Astrocyte (in vitro differentiated cells and primary cell): ENCODE measurements around the gene QSOX2. TPM values are rescaled to one million over a fixed set of nuclear protein-coding genes. Genes with fewer than 3 reads are reported as not detected.

Source experiments
- DNase-seq: peaks from one replicate; pipeline ENCODE4 v3.0.0-alpha.2; 2010; ENCODE audit warnings: low read depth
- FAIRE-seq: peaks from 2 replicates; lab custom pipeline; 2011; peaks lifted over from hg19 to GRCh38; lab: Jason Lieb, UNC
- H2AFZ ChIP-seq: 2 replicates; pipeline ENCODE4 v1.6.0; 2012; ENCODE audit warnings: low read depth, low read length, inconsistent platforms
- H3K27ac ChIP-seq: 2 replicates; pipeline ENCODE4 v1.5.1; 2011; ENCODE audit warnings: low read depth, low read length, inconsistent platforms
- H3K27me3 ChIP-seq: 2 replicates; pipeline ENCODE4 v1.6.0; 2011; ENCODE audit warnings: low read length, inconsistent platforms; ENCODE audit not compliant: insufficient read depth
- H3K36me3 ChIP-seq: 2 replicates; pipeline ENCODE4 v1.5.1; 2011; ENCODE audit warnings: low read length, inconsistent platforms; ENCODE audit not compliant: insufficient read depth
- H3K4me1 ChIP-seq: 2 replicates; pipeline ENCODE4 v1.5.1; 2011; ENCODE audit warnings: low read length, inconsistent platforms; ENCODE audit not compliant: insufficient read depth
- H3K4me2 ChIP-seq: 2 replicates; pipeline ENCODE4 v1.6.0; 2012; ENCODE audit warnings: low read length, inconsistent platforms
- H3K4me3 ChIP-seq: 2 replicates; pipeline ENCODE4 v1.5.1; 2011; ENCODE audit warnings: low read depth, mild to moderate bottlenecking, low read length, inconsistent platforms; ENCODE audit not compliant: insufficient read depth
- H3K79me2 ChIP-seq: 2 replicates; pipeline ENCODE4 v1.6.0; 2012; ENCODE audit warnings: mild to moderate bottlenecking, low read length, inconsistent platforms; ENCODE audit not compliant: insufficient read depth
- H3K9ac ChIP-seq: 2 replicates; pipeline ENCODE4 v1.6.0; 2012; ENCODE audit warnings: mild to moderate bottlenecking, low read length, inconsistent platforms
- H3K9me3 ChIP-seq: 2 replicates; pipeline ENCODE4 v1.5.1; 2012; ENCODE audit warnings: low read depth, mild to moderate bottlenecking, low read length, inconsistent platforms; ENCODE audit not compliant: insufficient read depth
- H4K20me1 ChIP-seq: 2 replicates; pipeline ENCODE4 v1.6.0; 2012; ENCODE audit warnings: low read length, inconsistent platforms; ENCODE audit not compliant: insufficient read depth
- H3K27ac Mint-ChIP-seq: one replicate; pipeline ENCODE4 v1.8.0; 2021; ENCODE audit warnings: mild to moderate bottlenecking, mixed read lengths; ENCODE audit not compliant: unreplicated experiment
- H3K27me3 Mint-ChIP-seq: one replicate; pipeline ENCODE4 v1.8.0; 2021; ENCODE audit warnings: low read depth, mixed read lengths; ENCODE audit not compliant: unreplicated experiment
- H3K36me3 Mint-ChIP-seq: one replicate; pipeline ENCODE4 v1.8.0; 2021; ENCODE audit warnings: low read depth, mixed read lengths; ENCODE audit not compliant: unreplicated experiment
- H3K4me1 Mint-ChIP-seq: one replicate; pipeline ENCODE4 v1.8.0; 2021; ENCODE audit warnings: low read depth, mixed read lengths; ENCODE audit not compliant: unreplicated experiment
- H3K4me3 Mint-ChIP-seq: one replicate; pipeline ENCODE4 v1.8.0; 2021; ENCODE audit warnings: mild to moderate bottlenecking, moderate library complexity, mixed read lengths; ENCODE audit not compliant: unreplicated experiment
- H3K9me3 Mint-ChIP-seq: one replicate; pipeline ENCODE4 v1.8.0; 2021; ENCODE audit warnings: mild to moderate bottlenecking, mixed read lengths; ENCODE audit not compliant: unreplicated experiment
- EZH2 ChIP-seq: IDR thresholded peaks from 2 replicates; pipeline ENCODE4 v1.6.1; 2012; ENCODE audit warnings: mild to moderate bottlenecking, low read length, inconsistent platforms; ENCODE audit not compliant: insufficient read depth
- total RNA-seq: library from RNA; stranded (reverse); gene quantifications from 2 replicates; pipeline ENCODE4 v1.2.1, GENCODE V29; 2021
- TF ChIP-seq, protein P1 (sequence below): IDR thresholded peaks from 2 replicates; pipeline ENCODE4 v1.5.1; 2011; ENCODE audit warnings: low read depth, mild to moderate bottlenecking, inconsistent platforms, low read length, moderate library complexity; ENCODE audit not compliant: insufficient read depth

Gene QSOX2
- total RNA-seq, 1 donor from 2014 or later: 20.4 TPM

DNA sequence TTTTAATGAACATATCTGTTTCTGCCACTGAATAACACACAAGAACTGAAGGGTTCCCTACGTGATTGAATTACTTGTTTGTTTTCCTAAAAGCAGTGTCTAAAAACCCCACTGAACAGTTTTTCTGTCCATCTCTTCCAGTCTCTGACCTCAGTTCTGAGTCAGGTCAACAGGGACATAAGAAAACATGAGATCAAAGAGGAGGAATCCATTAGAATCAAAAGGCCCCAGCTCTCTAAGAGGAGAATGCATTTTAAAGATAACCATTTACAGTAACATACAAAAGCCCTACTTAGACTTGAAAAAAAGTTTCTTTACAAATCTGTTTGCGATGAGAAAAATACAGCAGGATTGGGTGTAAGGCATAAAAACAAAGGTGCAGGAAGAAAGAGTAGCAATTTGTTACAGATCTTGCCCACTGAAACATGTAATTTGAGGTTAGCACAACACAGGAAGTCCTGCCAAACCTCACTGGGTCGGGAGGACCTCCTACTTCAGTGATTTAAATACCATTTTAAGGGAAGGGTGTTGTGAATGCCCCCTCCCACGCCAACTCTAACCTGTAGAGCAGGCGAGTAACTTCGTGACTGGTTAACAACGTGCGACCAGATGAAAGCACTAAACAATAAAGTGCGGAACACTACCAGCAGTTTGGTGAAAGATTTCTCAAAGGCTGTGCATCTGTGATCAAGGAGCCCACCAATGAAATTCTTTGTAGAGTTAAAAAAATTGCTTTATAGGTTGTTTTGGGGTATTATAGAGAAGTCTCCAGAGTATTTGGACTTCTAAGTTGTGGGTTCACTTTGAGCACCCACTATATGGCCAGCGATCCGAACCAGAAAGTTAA, 1.3 kb downstream of the QSOX2 start:
- Mint-ChIP-seq H3K9me3 (no peaks in the 10 kb centered on the region), H3K4me3 (peak overlapping the region; percentile 93), H3K27ac (peak overlapping the region; percentile 88), H3K27me3 (peaks cover 14% of the 10 kb centered on the region), H3K36me3 (peaks cover 3% of the 10 kb centered on the region), H3K4me1 (peaks cover 21% of the 10 kb centered on the region)
- H3K9me3 ChIP-seq: no peaks in the 10 kb centered on the region
- FAIRE-seq (no peak), DNase-seq (peak; percentile 24)
- H3K27me3 ChIP-seq: peaks cover 10% of the 10 kb centered on the region
- peak overlapping the region; percentile 76 for H3K9ac ChIP-seq
- no peak for TF ChIP-seq EZH2
- TF ChIP-seq, protein P1, sequence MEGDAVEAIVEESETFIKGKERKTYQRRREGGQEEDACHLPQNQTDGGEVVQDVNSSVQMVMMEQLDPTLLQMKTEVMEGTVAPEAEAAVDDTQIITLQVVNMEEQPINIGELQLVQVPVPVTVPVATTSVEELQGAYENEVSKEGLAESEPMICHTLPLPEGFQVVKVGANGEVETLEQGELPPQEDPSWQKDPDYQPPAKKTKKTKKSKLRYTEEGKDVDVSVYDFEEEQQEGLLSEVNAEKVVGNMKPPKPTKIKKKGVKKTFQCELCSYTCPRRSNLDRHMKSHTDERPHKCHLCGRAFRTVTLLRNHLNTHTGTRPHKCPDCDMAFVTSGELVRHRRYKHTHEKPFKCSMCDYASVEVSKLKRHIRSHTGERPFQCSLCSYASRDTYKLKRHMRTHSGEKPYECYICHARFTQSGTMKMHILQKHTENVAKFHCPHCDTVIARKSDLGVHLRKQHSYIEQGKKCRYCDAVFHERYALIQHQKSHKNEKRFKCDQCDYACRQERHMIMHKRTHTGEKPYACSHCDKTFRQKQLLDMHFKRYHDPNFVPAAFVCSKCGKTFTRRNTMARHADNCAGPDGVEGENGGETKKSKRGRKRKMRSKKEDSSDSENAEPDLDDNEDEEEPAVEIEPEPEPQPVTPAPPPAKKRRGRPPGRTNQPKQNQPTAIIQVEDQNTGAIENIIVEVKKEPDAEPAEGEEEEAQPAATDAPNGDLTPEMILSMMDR: no peak
- no peaks in the 10 kb centered on the region for H3K36me3 ChIP-seq
- peak overlapping the region; percentile 89 for H3K4me2 ChIP-seq
- H3K27ac ChIP-seq: no peak overlapping the region
- H4K20me1 ChIP-seq: peaks cover 58% of the 10 kb centered on the region
- H3K4me3 ChIP-seq: peak overlapping the region; percentile 80
- peaks cover 38% of the 10 kb centered on the region for H3K79me2 ChIP-seq
- peaks cover 15% of the 10 kb centered on the region for H3K4me1 ChIP-seq
- no peak overlapping the region for H2AFZ ChIP-seq

DNA sequence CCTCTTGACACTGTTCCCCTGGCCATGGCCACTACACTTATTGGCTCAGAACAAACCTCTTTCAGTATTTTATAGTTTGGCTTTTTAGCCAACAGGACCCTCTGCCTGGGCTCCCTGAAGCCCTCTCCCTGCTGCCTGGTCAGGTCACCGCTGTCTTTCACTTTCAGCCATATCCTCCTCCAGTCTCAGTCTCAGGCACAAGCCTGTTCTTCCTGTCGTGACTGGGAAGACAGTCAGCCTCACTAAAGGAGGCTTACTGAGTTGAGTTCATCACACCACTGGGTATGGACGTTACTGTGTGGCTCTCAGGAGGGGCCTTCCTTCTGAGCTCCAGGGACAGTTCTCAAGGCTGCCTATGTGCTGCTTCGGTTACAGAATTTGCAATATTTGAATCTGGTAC, 2.0 kb downstream of the QSOX2 start:
- Histone ChIP-seq H3K4me2 (peak overlapping the region; percentile 89), H2AFZ (no peak overlapping the region), H3K79me2 (peaks cover 45% of the 10 kb centered on the region), H3K9ac (no peak overlapping the region), H3K4me1 (peaks cover 15% of the 10 kb centered on the region), H3K27ac (no peak overlapping the region), H3K9me3 (no peaks in the 10 kb centered on the region), H4K20me1 (peaks cover 65% of the 10 kb centered on the region), H3K27me3 (peaks cover 10% of the 10 kb centered on the region), H3K4me3 (no peak overlapping the region), H3K36me3 (no peaks in the 10 kb centered on the region)
- Mint-ChIP-seq H3K9me3 (no peaks in the 10 kb centered on the region), H3K27ac (no peak overlapping the region), H3K36me3 (peaks cover 3% of the 10 kb centered on the region), H3K4me1 (peaks cover 21% of the 10 kb centered on the region), H3K27me3 (peaks cover 14% of the 10 kb centered on the region), H3K4me3 (peak overlapping the region; percentile 93)
- no peak for DNase-seq
- no peak for FAIRE-seq
- TF ChIP-seq, protein P1: no peak
- no peak for TF ChIP-seq EZH2
